22Rv1 (cell line): ENCODE measurements around the gene PKD2L2.
A peak's percentile ranks its signal among the peaks of the same experiment; 100 is the strongest.

Experiments
- H3K27ac ChIP-seq: fragments of 450-650 bp; 2 replicates; pipeline ENCODE4 v1.5.1; 2017
- ZFX ChIP-seq: fragments of 450-650 bp; IDR thresholded peaks from 2 replicates; pipeline ENCODE4 v1.6.1; 2017; ENCODE audit warnings: antibody characterized with exemption, borderline replicate concordance
- TF ChIP-seq, protein P1 (sequence below): fragments of 450-650 bp; IDR thresholded peaks from 2 replicates; pipeline ENCODE4 v1.5.1; 2017; ENCODE audit warnings: mild to moderate bottlenecking

The PKD2L2 gene

DNA sequence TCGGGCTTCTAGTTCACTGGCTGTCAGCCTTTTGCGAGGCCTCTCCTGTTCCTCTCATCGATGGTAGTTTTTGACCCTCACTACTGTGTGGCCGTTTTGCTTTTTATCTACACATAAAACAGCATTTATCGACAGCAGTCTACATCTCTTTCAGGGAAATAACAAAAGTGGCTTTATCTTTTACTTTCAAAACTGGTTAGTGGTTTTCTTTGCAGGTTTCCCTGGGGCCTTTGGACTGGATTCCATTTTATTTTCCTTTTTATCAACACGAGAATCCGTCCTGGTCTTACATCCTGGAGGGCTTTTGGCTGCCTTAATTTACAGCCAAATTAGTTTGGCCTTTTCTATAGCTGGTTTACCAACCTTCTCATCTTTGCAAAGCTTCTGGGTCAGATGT is 793 bp upstream of the PKD2L2 start:
- TF ChIP-seq ZFX = no peak
- TF ChIP-seq, protein P1, sequence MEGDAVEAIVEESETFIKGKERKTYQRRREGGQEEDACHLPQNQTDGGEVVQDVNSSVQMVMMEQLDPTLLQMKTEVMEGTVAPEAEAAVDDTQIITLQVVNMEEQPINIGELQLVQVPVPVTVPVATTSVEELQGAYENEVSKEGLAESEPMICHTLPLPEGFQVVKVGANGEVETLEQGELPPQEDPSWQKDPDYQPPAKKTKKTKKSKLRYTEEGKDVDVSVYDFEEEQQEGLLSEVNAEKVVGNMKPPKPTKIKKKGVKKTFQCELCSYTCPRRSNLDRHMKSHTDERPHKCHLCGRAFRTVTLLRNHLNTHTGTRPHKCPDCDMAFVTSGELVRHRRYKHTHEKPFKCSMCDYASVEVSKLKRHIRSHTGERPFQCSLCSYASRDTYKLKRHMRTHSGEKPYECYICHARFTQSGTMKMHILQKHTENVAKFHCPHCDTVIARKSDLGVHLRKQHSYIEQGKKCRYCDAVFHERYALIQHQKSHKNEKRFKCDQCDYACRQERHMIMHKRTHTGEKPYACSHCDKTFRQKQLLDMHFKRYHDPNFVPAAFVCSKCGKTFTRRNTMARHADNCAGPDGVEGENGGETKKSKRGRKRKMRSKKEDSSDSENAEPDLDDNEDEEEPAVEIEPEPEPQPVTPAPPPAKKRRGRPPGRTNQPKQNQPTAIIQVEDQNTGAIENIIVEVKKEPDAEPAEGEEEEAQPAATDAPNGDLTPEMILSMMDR = no peak
- peak overlapping the region; percentile 55 for H3K27ac ChIP-seq

DNA sequence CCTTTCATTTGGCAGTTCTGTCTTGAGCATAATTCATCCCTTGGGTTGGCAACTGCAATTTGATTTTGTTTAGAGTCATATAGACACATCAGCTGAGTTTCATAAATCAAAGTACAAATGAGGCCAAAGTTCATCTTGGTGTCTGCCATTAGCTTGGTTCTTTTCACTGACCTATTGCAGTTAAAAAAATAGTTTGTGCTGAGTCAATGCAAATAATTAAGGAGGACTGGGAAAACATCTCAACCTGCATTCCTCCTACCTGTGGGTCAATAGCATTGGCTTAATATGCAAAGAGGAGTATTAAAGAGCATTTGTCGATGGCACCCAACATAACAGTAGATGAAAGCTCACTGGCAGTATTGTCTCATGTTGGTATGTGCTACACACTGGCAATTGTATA is 1.6 kb downstream of the PKD2L2 start:
- TF ChIP-seq, protein P1 = no peak
- TF ChIP-seq ZFX = no peak
- H3K27ac ChIP-seq = peak overlapping the region; percentile 55

DNA sequence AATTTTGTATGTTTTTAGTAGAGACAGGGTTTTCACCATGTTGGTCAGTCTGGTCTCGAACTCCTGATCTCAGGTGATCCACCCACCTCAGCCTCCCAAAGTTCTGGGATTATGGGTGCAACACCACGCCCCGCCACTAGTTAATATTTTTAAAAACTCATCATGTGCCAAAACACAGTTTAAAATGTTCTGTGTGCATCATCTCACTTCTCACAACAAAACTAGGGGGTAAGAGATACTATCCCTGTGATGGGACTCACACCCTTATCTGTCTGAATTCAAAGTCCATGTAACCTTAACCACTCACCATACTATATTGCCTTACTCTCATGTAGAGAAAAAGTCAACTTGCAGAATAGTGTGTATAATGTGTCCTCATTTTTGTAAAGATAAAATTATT is 2.6 kb downstream of the PKD2L2 start:
- no peak for TF ChIP-seq ZFX
- TF ChIP-seq, protein P1 = no peak
- no peak overlapping the region; the same call in 1 of the 2 replicates for H3K27ac ChIP-seq

DNA sequence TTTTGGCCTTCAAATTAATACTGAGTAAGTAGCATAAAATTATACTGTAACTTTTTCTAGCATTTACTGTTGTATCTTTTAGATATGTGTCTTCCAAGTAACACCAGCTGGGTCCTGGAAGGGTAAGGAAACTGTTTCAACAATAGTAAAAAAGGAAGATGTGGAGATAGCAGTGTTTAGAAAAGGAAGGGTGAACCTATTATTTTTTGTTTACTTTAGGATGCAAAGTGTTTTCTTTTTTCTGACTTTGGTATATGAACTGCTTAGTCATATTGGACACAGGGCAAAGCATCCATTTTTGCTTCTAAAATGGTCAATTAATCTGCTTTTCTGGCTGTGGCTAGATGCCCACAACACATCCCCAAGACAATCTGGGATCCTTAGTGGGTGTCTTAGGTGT is 5.3 kb downstream of the PKD2L2 start:
- H3K27ac ChIP-seq = peak overlapping the region; percentile 47
- TF ChIP-seq, protein P1 = no peak
- TF ChIP-seq ZFX = no peak

DNA sequence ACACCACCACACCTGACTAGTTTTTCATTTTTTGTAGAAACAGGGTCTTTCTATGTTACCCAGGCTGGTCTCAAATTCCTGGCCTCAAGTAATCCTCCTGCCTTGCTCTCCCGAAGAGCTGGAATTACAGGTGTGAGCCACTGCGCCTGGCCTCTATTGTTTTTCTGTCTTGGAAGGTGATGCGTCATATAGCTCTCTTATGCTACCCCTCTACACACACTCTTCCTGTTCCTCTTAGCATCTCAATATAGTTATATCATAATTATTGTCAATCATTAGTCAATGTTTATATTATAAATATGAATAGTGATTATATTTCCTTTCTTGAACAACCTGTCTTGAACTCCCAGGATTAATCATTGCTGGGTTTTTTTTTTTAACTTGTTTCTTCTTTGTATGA is 7.3 kb downstream of the PKD2L2 start:
- H3K27ac ChIP-seq = no peak overlapping the region

DNA sequence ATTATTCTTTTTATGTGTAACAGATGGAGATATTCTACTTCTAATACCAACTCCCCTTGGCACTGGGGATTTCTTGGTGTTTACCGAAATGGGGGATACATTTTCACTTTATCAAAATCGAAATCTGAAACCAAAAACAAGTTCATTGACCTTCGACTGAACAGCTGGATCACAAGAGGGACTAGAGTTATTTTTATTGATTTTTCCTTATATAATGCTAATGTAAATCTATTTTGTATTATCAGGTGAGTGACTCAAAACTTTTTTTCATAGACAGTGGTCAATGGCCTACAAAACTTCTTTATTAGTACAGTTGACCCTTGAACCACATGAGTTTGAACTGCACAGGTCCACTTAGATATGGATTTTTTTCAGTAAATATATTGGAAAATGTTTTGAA is 10.2 kb downstream of the PKD2L2 start:
- no peak overlapping the region for H3K27ac ChIP-seq
- TF ChIP-seq ZFX = no peak
- TF ChIP-seq, protein P1 = no peak

More for the DNA sequence above, 7.3 kb downstream of the PKD2L2 start:
- TF ChIP-seq ZFX = no peak
- TF ChIP-seq, protein P1 = no peak

DNA sequence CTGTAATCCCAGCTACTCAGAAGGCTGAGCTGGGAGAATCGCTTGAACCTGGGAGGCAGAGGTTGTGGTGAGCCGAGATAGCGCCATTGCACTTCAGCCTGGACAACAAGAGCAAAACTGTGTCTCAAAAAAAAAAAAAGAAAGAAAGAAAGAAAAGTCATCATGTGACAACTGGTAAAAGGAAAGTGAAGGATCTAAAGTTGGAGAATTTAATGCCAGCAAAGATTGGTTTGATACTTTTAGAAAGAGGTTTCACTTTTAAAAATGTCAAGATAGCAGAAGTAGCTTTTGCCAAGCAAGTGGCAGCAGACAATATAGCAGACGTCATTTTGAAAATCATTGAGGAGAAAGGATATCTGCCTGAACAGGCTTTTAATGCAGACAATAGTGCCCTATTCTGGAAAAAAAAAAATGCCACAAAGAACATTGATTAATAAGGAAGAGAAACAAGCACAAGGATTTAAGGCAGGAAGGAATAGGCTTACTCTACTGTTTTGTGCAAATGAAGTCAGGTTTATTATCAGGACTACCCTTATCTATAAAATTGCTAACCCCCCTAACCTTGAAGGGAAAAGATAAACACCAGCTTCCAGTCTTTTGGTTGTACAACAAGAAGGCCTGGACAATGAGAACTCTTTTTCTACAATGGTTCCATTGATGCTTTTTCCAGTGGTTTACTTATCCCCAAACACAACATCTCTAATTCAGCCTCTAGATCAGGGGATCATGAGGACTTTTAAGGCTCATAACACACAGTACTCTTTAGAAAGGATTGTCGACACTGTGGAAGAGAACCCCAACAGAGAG is 12.0 kb downstream of the PKD2L2 start:
- H3K27ac ChIP-seq = no peak overlapping the region
- TF ChIP-seq ZFX = no peak
- TF ChIP-seq, protein P1 = no peak
